WTC11 (cell line): ENCODE results near the gene RIN2. TPM values are rescaled to one million over a fixed set of nuclear protein-coding genes. Genes with fewer than 3 reads are reported as not detected.

Source experiments
- ATAC-seq: fragments of 200-7000 bp; cut with Tn5 transposase; 2 replicates; pipeline ENCODE4 v1.10.0; 2021; ENCODE audit warnings: mild to moderate bottlenecking, moderate library complexity
- CTCF ChIA-PET: fragments of 300-600 bp; sonication (Branson Sonifier 250); formaldehyde crosslinking; loops from one replicate; lab custom pipeline; 2021; ENCODE audit warnings: antibody characterized with exemption; lab: Charles Lee
- POLR2A ChIA-PET: fragments of 350-600 bp; sonication (Branson Sonifier 250); formaldehyde crosslinking; loops from one replicate; lab custom pipeline; 2021; ENCODE audit warnings: antibody characterized with exemption; lab: Charles Lee
- DNase-seq: peaks from one replicate; pipeline ENCODE4 v3.0.0; 2021; ENCODE audit warnings: low spot score
- H3K27ac Mint-ChIP-seq: 2 replicates; pipeline ENCODE4 v1.8.0; 2021; ENCODE audit warnings: mixed read lengths
- H3K27me3 Mint-ChIP-seq: 2 replicates; pipeline ENCODE4 v1.8.0; 2021; ENCODE audit warnings: low read depth, mild to moderate bottlenecking, moderate library complexity, mixed read lengths
- H3K36me3 Mint-ChIP-seq: 2 replicates; pipeline ENCODE4 v1.8.0; 2021; ENCODE audit warnings: mixed read lengths
- H3K4me1 Mint-ChIP-seq: 2 replicates; pipeline ENCODE4 v1.8.0; 2022; ENCODE audit warnings: mixed read lengths
- H3K4me3 Mint-ChIP-seq: 2 replicates; pipeline ENCODE4 v1.8.0; 2021; ENCODE audit warnings: mild to moderate bottlenecking, moderate library complexity, mixed read lengths
- H3K9me3 Mint-ChIP-seq: 2 replicates; pipeline ENCODE4 v1.8.0; 2021; ENCODE audit warnings: mixed read lengths
- AFF4 ChIP-seq: sonication (generic); formaldehyde crosslinking; IDR thresholded peaks from 2 replicates; pipeline ENCODE4 v1.8.1; 2023; ENCODE audit warnings: mild to moderate bottlenecking, missing genetic modification reagents, borderline replicate concordance
- CREM ChIP-seq: sonication (generic); formaldehyde crosslinking; IDR thresholded peaks from 2 replicates; pipeline ENCODE4 v1.8.1; 2022; ENCODE audit warnings: mild to moderate bottlenecking, missing genetic modification reagents, moderate library complexity
- ELF4 ChIP-seq: sonication (generic); formaldehyde crosslinking; IDR thresholded peaks from 2 replicates; pipeline ENCODE4 v1.8.1; 2022; ENCODE audit warnings: low read depth, mild to moderate bottlenecking, moderate library complexity, missing genetic modification reagents
- EMX1 ChIP-seq: fragments of 250-450 bp; sonication (Bioruptor Pico); IDR thresholded peaks from 2 replicates; pipeline ENCODE4 v1.8.0; 2021; ENCODE audit warnings: mild to moderate bottlenecking
- ESRRA ChIP-seq: sonication (generic); formaldehyde crosslinking; IDR thresholded peaks from 2 replicates; pipeline ENCODE4 v1.8.1; 2022; ENCODE audit warnings: mild to moderate bottlenecking, missing genetic modification reagents, borderline replicate concordance
- ETV6 ChIP-seq: sonication (generic); formaldehyde crosslinking; IDR thresholded peaks from 2 replicates; pipeline ENCODE4 v1.8.1; 2022; ENCODE audit warnings: mild to moderate bottlenecking, missing genetic modification reagents
- GRHL2 ChIP-seq: fragments of 250-450 bp; sonication (Bioruptor Pico); IDR thresholded peaks from 2 replicates; pipeline ENCODE4 v1.8.0; 2022; ENCODE audit warnings: mild to moderate bottlenecking, moderate library complexity; ENCODE audit not compliant: insufficient replicate concordance, severe bottlenecking
- HMGA2 ChIP-seq: fragments of 250-450 bp; sonication (Bioruptor Pico); IDR thresholded peaks from 2 replicates; pipeline ENCODE4 v1.4.0; 2021; ENCODE audit warnings: mild to moderate bottlenecking, moderate library complexity
- IRF1 ChIP-seq: sonication (generic); formaldehyde crosslinking; IDR thresholded peaks from 2 replicates; pipeline ENCODE4 v1.8.0; 2023; ENCODE audit warnings: missing genetic modification reagents
- NFE2L1 ChIP-seq: sonication (generic); formaldehyde crosslinking; IDR thresholded peaks from 2 replicates; pipeline ENCODE4 v1.8.1; 2023; ENCODE audit warnings: missing genetic modification reagents
- NFYB ChIP-seq: sonication (generic); formaldehyde crosslinking; conservative IDR thresholded peaks from 2 replicates; pipeline ENCODE4 v1.8.0; 2022; ENCODE audit warnings: low read depth, missing genetic modification reagents
- PRRX2 ChIP-seq: fragments of 250-450 bp; sonication (Bioruptor Pico); IDR thresholded peaks from 2 replicates; pipeline ENCODE4 v1.8.0; 2021; ENCODE audit warnings: mild to moderate bottlenecking
- RORB ChIP-seq: fragments of 250-450 bp; sonication (Bioruptor Pico); IDR thresholded peaks from 2 replicates; pipeline ENCODE4 v1.9.0; 2021; ENCODE audit warnings: mild to moderate bottlenecking
- SP1 ChIP-seq: sonication (generic); formaldehyde crosslinking; conservative IDR thresholded peaks from 2 replicates; pipeline ENCODE4 v1.8.1; 2022; ENCODE audit warnings: missing genetic modification reagents
- TP53 ChIP-seq: sonication (generic); formaldehyde crosslinking; IDR thresholded peaks from 2 replicates; pipeline ENCODE4 v1.8.1; 2023; ENCODE audit warnings: mild to moderate bottlenecking, missing genetic modification reagents
- ZMAT4 ChIP-seq: fragments of 250-450 bp; sonication (Bioruptor Pico); IDR thresholded peaks from 2 replicates; pipeline ENCODE4 v1.9.0; 2021; ENCODE audit warnings: mild to moderate bottlenecking
- ZNF317 ChIP-seq: sonication (generic); formaldehyde crosslinking; IDR thresholded peaks from 2 replicates; pipeline ENCODE4 v1.8.1; 2023; ENCODE audit warnings: low read depth, mild to moderate bottlenecking, moderate library complexity, missing genetic modification reagents, borderline replicate concordance
- total RNA-seq: library from RNA; stranded (reverse); gene quantifications from 3 replicates; pipeline ENCODE4 v1.2.3, GENCODE V29; 2021
- TF ChIP-seq, protein P1 (sequence below): sonication (generic); formaldehyde crosslinking; IDR thresholded peaks from 2 replicates; pipeline ENCODE4 v1.8.0; 2022; ENCODE audit warnings: missing genetic modification reagents
- TF ChIP-seq, protein P2 (sequence below): sonication (generic); formaldehyde crosslinking; conservative IDR thresholded peaks from 2 replicates; pipeline ENCODE4 v1.8.1; 2022; ENCODE audit warnings: mild to moderate bottlenecking, missing genetic modification reagents
- TF ChIP-seq, protein P3 (sequence below): fragments of 200-600 bp; IDR thresholded peaks from 2 replicates; pipeline ENCODE4 v1.8.0; 2022; ENCODE audit warnings: antibody characterized with exemption

Gene RIN2
- total RNA-seq, 1 experiment from 2014 or later: 4.3 TPM

DNA sequence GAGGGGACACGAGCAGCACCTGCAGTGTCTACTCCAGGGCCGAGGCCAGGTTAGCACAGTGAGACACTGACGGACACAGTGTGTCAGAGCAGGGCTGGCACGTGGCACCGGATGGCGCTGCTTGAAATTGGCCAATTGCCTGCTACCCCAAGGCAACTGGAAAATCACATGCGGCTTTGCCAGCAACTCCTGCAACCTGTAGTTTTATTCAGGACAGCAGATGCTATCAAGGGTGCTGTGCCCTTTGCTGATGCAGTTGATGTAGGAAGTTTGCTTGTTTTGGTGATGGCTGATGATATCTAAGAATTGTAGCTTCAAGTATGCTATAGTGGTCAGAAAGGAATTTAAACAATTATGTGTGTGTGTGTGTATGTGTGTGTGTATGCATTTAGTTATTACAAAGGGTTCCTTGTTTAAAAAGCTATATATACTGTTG, 25.9 kb downstream of the RIN2 start:
- CTCF ChIA-PET: interaction anchor here (1.0 to 2.0 kb wide), 3 partner anchors 14 to 69 kb away, joined by 3 to 6 read pairs (median 6); no protein-coding TSS in a partner anchor
- no peak overlapping the region for H3K4me3 Mint-ChIP-seq
- DNase-seq: no peak

DNA sequence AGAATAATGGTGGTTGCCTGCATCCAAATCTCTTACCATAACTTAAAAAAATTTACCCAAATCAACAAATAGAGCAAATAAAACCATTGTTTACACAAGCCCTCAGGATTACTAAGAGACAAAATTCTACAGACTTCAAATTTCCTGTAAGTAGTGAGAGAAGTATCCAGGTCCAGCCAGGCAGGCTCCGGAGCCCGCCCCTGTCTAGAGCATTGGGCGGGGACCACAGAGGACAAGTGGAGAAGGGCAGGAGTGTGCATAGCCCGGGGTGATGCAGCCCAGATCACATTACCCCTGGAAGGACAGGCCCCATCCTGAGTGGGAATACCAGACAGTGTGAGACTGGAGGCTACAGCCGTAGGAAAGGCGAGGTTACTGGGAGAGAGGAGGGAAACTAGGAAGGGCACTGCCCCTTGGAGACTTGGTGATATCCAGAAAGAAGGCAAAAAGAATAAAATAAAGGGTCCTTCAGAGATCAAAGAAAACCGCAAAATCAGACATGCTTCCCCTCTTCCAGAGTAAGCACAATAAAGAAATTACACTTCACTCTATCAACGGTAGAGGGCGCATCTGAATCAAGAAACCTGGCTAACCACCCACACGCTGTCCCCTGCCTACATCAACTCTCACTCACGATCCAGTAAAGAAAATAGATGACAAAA, 26.6 kb downstream of the RIN2 start:
- ChIA-PET CTCF (interaction anchor here (1.1 to 2.0 kb wide), 2 partner anchors 9 to 17 kb away, joined by 3 to 6 read pairs; no protein-coding TSS in a partner anchor), POLR2A (no interaction called here)
- ATAC-seq (peak; percentile 79), DNase-seq (peak; percentile 24)
- Mint-ChIP-seq H3K4me1 (peaks cover 29% of the 10 kb centered on the region), H3K36me3 (0 out of 2 replicates have a peak, but pooled peaks cover 3% of the 10 kb centered on the region), H3K27ac (no peak overlapping the region), H3K4me3 (no peak overlapping the region), H3K9me3 (peaks cover 6% of the 10 kb centered on the region), H3K27me3 (no peaks in the 10 kb centered on the region)
- TF ChIP-seq, protein P1, sequence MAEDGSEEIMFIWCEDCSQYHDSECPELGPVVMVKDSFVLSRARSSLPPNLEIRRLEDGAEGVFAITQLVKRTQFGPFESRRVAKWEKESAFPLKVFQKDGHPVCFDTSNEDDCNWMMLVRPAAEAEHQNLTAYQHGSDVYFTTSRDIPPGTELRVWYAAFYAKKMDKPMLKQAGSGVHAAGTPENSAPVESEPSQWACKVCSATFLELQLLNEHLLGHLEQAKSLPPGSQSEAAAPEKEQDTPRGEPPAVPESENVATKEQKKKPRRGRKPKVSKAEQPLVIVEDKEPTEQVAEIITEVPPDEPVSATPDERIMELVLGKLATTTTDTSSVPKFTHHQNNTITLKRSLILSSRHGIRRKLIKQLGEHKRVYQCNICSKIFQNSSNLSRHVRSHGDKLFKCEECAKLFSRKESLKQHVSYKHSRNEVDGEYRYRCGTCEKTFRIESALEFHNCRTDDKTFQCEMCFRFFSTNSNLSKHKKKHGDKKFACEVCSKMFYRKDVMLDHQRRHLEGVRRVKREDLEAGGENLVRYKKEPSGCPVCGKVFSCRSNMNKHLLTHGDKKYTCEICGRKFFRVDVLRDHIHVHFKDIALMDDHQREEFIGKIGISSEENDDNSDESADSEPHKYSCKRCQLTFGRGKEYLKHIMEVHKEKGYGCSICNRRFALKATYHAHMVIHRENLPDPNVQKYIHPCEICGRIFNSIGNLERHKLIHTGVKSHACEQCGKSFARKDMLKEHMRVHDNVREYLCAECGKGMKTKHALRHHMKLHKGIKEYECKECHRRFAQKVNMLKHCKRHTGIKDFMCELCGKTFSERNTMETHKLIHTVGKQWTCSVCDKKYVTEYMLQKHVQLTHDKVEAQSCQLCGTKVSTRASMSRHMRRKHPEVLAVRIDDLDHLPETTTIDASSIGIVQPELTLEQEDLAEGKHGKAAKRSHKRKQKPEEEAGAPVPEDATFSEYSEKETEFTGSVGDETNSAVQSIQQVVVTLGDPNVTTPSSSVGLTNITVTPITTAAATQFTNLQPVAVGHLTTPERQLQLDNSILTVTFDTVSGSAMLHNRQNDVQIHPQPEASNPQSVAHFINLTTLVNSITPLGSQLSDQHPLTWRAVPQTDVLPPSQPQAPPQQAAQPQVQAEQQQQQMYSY (CRISPR knock-in tag): no peak
- TF ChIP-seq, protein P2, sequence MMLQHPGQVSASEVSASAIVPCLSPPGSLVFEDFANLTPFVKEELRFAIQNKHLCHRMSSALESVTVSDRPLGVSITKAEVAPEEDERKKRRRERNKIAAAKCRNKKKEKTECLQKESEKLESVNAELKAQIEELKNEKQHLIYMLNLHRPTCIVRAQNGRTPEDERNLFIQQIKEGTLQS (CRISPR knock-in tag): no peak
- TF ChIP-seq, protein P3, sequence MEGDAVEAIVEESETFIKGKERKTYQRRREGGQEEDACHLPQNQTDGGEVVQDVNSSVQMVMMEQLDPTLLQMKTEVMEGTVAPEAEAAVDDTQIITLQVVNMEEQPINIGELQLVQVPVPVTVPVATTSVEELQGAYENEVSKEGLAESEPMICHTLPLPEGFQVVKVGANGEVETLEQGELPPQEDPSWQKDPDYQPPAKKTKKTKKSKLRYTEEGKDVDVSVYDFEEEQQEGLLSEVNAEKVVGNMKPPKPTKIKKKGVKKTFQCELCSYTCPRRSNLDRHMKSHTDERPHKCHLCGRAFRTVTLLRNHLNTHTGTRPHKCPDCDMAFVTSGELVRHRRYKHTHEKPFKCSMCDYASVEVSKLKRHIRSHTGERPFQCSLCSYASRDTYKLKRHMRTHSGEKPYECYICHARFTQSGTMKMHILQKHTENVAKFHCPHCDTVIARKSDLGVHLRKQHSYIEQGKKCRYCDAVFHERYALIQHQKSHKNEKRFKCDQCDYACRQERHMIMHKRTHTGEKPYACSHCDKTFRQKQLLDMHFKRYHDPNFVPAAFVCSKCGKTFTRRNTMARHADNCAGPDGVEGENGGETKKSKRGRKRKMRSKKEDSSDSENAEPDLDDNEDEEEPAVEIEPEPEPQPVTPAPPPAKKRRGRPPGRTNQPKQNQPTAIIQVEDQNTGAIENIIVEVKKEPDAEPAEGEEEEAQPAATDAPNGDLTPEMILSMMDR: peak; percentile 62
- TF ChIP-seq NFE2L1 (CRISPR knock-in tag) (no peak), ZMAT4 (CRISPR knock-in tag) (no peak), PRRX2 (no peak), ELF4 (CRISPR knock-in tag) (no peak)

More for the DNA sequence above, 25.9 kb downstream of the RIN2 start:
- POLR2A ChIA-PET: no interaction called here
- H3K4me1 Mint-ChIP-seq: peaks cover 24% of the 10 kb centered on the region
- H3K27ac Mint-ChIP-seq: no peak overlapping the region; the same call in 1 of the 2 replicates
- H3K36me3 Mint-ChIP-seq: 0 out of 2 replicates have a peak, but pooled peaks cover 3% of the 10 kb centered on the region
- no peak for ATAC-seq
- peaks cover 6% of the 10 kb centered on the region for H3K9me3 Mint-ChIP-seq
- TF ChIP-seq EMX1 (CRISPR knock-in tag) (no peak), HMGA2 (CRISPR knock-in tag) (no peak), ETV6 (CRISPR knock-in tag) (no peak), ESRRA (CRISPR knock-in tag) (no peak), NFYB (CRISPR knock-in tag) (no peak), TP53 (CRISPR knock-in tag) (no peak), SP1 (CRISPR knock-in tag) (no peak), AFF4 (CRISPR knock-in tag) (no peak), RORB (no peak), IRF1 (no peak), ZNF317 (CRISPR knock-in tag) (no peak), GRHL2 (no peak), CREM (CRISPR knock-in tag) (no peak)
- TF ChIP-seq, protein P3: no peak
- TF ChIP-seq, all 79 proteins: peak for 0
- no peaks in the 10 kb centered on the region for H3K27me3 Mint-ChIP-seq
